Activated CD4-positive, alpha-beta T cell treated with anti-CD3 and anti-CD28 coated beads, Interleukin-2, Interleukin-6, amounts not matched to agents 100 ng/mL and 50 ng/mL, durations not matched to agents 16 hours and 8 hours (primary cell): ENCODE results near the gene ZKSCAN8.
A peak's percentile ranks its signal among the peaks of the same experiment; 100 is the strongest.
"Not testable (repeated sequence)": the region's sequence is repeated elsewhere in the genome, so short reads cannot be mapped to it uniquely, and the experiment has no call there.

Source experiments
- DNase-seq: peaks from one replicate; pipeline ENCODE4 v3.0.0-alpha.2; 2020

Gene ZKSCAN8

GRCh38 chr6:28141500-28142329, at the start of gene ZKSCAN8:
Gene ZKSCAN8, plus strand, starts transcription at chr6:28141883. Its CDS starts 6,525 bp downstream, at chr6:28148408.
- DNase-seq: peak; percentile 92

GRCh38 chr6:28102222-28102621, 39.5 kb upstream of the ZKSCAN8 start:
- DNase-seq: not testable (repeated sequence)

- not testable (repeated sequence) for DNase-seq
Observed at GRCh38 chr6:28102699-28103098, 39.0 kb upstream of the ZKSCAN8 start.

- DNase-seq: peak; percentile 89
Observed at GRCh38 chr6:28104392-28105244, 37.1 kb upstream of the ZKSCAN8 start.

GRCh38 chr6:28105245-28105639, 36.4 kb upstream of the ZKSCAN8 start:
- DNase-seq: no peak

- DNase-seq: no peak
Observed at GRCh38 chr6:28107506-28107905, 34.2 kb upstream of the ZKSCAN8 start.

GRCh38 chr6:28111964-28112363, 29.7 kb upstream of the ZKSCAN8 start:
- DNase-seq: no peak

- no peak for DNase-seq
Observed at GRCh38 chr6:28115799-28116198, 25.9 kb upstream of the ZKSCAN8 start.

GRCh38 chr6:28117386-28118050, 24.2 kb upstream of the ZKSCAN8 start:
- no peak for DNase-seq

- DNase-seq: no peak
Observed at GRCh38 chr6:28118217-28118616, 23.5 kb upstream of the ZKSCAN8 start.

- DNase-seq: no peak
Observed at GRCh38 chr6:28121876-28122275, 19.8 kb upstream of the ZKSCAN8 start.

GRCh38 chr6:28122283-28122682, 19.4 kb upstream of the ZKSCAN8 start:
- not testable (repeated sequence) for DNase-seq

GRCh38 chr6:28124350-28124970, 17.2 kb upstream of the ZKSCAN8 start, which contains the start of gene ZSCAN16:
Gene ZSCAN16, plus strand, starts transcription at chr6:28124609. Its CDS starts 835 bp downstream, at chr6:28125444.
- DNase-seq: peak; percentile 86

- DNase-seq: no peak
Observed at GRCh38 chr6:28124971-28125353, 16.7 kb upstream of the ZKSCAN8 start.

GRCh38 chr6:28125401-28125800, 16.3 kb upstream of the ZKSCAN8 start:
- DNase-seq: no peak

GRCh38 chr6:28134015-28134414, 7.7 kb upstream of the ZKSCAN8 start:
- peak; percentile 49 for DNase-seq

GRCh38 chr6:28134716-28135115, 7.0 kb upstream of the ZKSCAN8 start:
- no peak for DNase-seq

GRCh38 chr6:28135393-28135792, 6.3 kb upstream of the ZKSCAN8 start:
- peak; percentile 30 for DNase-seq

- peak; percentile 92 for DNase-seq
Observed at GRCh38 chr6:28136585-28137504, 4.8 kb upstream of the ZKSCAN8 start.

GRCh38 chr6:28137505-28137981, 4.1 kb upstream of the ZKSCAN8 start:
- DNase-seq: peak; percentile 66

- DNase-seq: peak; percentile 22
Observed at GRCh38 chr6:28139860-28140543, 1.7 kb upstream of the ZKSCAN8 start.
